Muscle of leg (tissue), 9 donors: Measurements from ENCODE around the gene COX6A2. TPM values are rescaled to one million over a fixed set of nuclear protein-coding genes. Genes with fewer than 3 reads are reported as not detected.

Experiments used
- polyA plus RNA-seq, 8 donors: library from polyadenylated mRNA; unstranded; fragments of 120-200 nt; gene quantifications; one replicate each; pipeline versions ENCODE4 v1.2.1 to v1.2.3, GENCODE V29; 2013; ENCODE audit warnings: inconsistent platforms in 1 of 8, low replicate concordance in 1 of 8; ENCODE audit not compliant: insufficient read length in 8 of 8, insufficient read depth in 1 of 8
- total RNA-seq: library from RNA; stranded (reverse); fragments of 120-200 nt; gene quantifications from one replicate; pipeline ENCODE4 v1.2.4, GENCODE V29; 2013

Gene COX6A2
- total and polyA plus RNA-seq, 9 donors: 131 to 387 (median 280) TPM

Other genes starting within 250 kb of the COX6A2 start
- gene FUS, start 248.2 kb downstream of the COX6A2 start, total RNA-seq: 35.6 TPM
- gene FUS, start 248.2 kb downstream of the COX6A2 start, polyA plus RNA-seq: 100 to 1,000 TPM; 413 to 585 (median 491) TPM
- gene PYCARD, start 225.6 kb downstream of the COX6A2 start, total RNA-seq: 9.4 TPM
- gene PYCARD, start 225.6 kb downstream of the COX6A2 start, polyA plus RNA-seq: 10 to 100 TPM in 2 of 8 donors, 1 to 10 TPM in 6; 5.9 to 10.9 (median 8.3) TPM
- gene TRIM72, start 214.2 kb downstream of the COX6A2 start, total RNA-seq: 55.5 TPM
- gene TRIM72, start 214.2 kb downstream of the COX6A2 start, polyA plus RNA-seq: 10 to 100 TPM; 47.7 to 83.0 (median 59.7) TPM
- gene PYDC1, start 211.2 kb downstream of the COX6A2 start, total RNA-seq: not detected
- 1 to 10 TPM in 2 of 8 donors, under 1 TPM in 5, not detected in 1; 0.37 to 2.0 (median 0.84) TPM for gene PYDC1, start 211.2 kb downstream of the COX6A2 start, polyA plus RNA-seq
- 3.4 TPM for gene ITGAM, start 168.4 kb downstream of the COX6A2 start, total RNA-seq
- gene ITGAM, start 168.4 kb downstream of the COX6A2 start, polyA plus RNA-seq: 1 to 10 TPM; 3.0 to 4.5 (median 4.0) TPM
- 0.35 TPM for gene ITGAX, start 73.2 kb downstream of the COX6A2 start, total RNA-seq
- 1 to 10 TPM in 3 of 8 donors, under 1 TPM in 5; 0.43 to 1.7 (median 0.77) TPM for gene ITGAX, start 73.2 kb downstream of the COX6A2 start, polyA plus RNA-seq
- 0.04 TPM for gene ITGAD, start 35.0 kb downstream of the COX6A2 start, total RNA-seq
- gene ITGAD, start 35.0 kb downstream of the COX6A2 start, polyA plus RNA-seq: 1 to 10 TPM in 2 of 8 donors, under 1 TPM in 6; 0.05 to 1.1 (median 0.50) TPM
- gene ZNF843, start 14.4 kb upstream of the COX6A2 start, total RNA-seq: 1.2 TPM
- 1 to 10 TPM; 2.3 to 3.4 (median 3.0) TPM for gene ZNF843, start 14.4 kb upstream of the COX6A2 start, polyA plus RNA-seq
- 6.3 TPM for gene ARMC5, start 31.1 kb upstream of the COX6A2 start, total RNA-seq
- gene ARMC5, start 31.1 kb upstream of the COX6A2 start, polyA plus RNA-seq: 10 to 100 TPM in 3 of 8 donors, 1 to 10 TPM in 5; 8.5 to 10.8 (median 9.1) TPM
- gene TGFB1I1, start 43.8 kb upstream of the COX6A2 start, total RNA-seq: 29.9 TPM
- gene TGFB1I1, start 43.8 kb upstream of the COX6A2 start, polyA plus RNA-seq: 100 to 1,000 TPM in 1 of 8 donors, 10 to 100 TPM in 7; 67.1 to 127 (median 86.0) TPM
- 0.44 TPM for gene SLC5A2, start 54.8 kb upstream of the COX6A2 start, total RNA-seq
- 10 to 100 TPM in 2 of 8 donors, 1 to 10 TPM in 6; 6.3 to 11.6 (median 8.8) TPM for gene SLC5A2, start 54.8 kb upstream of the COX6A2 start, polyA plus RNA-seq
- 34.7 TPM for gene RUSF1, start 80.0 kb upstream of the COX6A2 start, total RNA-seq
- gene RUSF1, start 80.0 kb upstream of the COX6A2 start, polyA plus RNA-seq: 10 to 100 TPM; 43.7 to 57.8 (median 50.1) TPM
- 19.2 TPM for gene AHSP, start 99.5 kb upstream of the COX6A2 start, total RNA-seq
- 10 to 100 TPM in 5 of 8 donors, 1 to 10 TPM in 3; 6.7 to 22.8 (median 17.4) TPM for gene AHSP, start 99.5 kb upstream of the COX6A2 start, polyA plus RNA-seq